Endothelial cell of umbilical vein (primary cell): Measurements from ENCODE around the gene SLC25A20. TPM values are rescaled to one million over a fixed set of nuclear protein-coding genes. Genes with fewer than 3 reads are reported as not detected.

Experiments
- BruUV-seq: library from RNA; stranded (reverse); fragments of 400-500 nt; replicated peaks from 2 replicates; lab custom pipeline; 2021; lab: Mats Ljungman, UMichigan
- CTCF ChIA-PET: fragments of 300-600, 350-600 bp; sonication (Branson Sonifier 250); formaldehyde crosslinking; loops from one replicate; lab custom pipeline; 2021; ENCODE audit warnings: antibody characterized with exemption, inconsistent platforms; lab: Charles Lee
- POLR2A ChIA-PET: fragments of 300-600, 350-600 bp; sonication (Branson Sonifier 250); formaldehyde crosslinking; loops from one replicate; lab custom pipeline; 2021; ENCODE audit warnings: antibody characterized with exemption, inconsistent platforms; lab: Charles Lee
- DNase-seq: peaks from one replicate; pipeline ENCODE4 v3.0.0-alpha.2; 2011; ENCODE audit warnings: low read depth, low spot score
- FAIRE-seq: peaks from 2 replicates; lab custom pipeline; 2011; peaks lifted over from hg19 to GRCh38; lab: Jason Lieb, UNC
- H2AFZ ChIP-seq: 2 replicates; pipeline ENCODE4 v1.6.0; 2012; ENCODE audit warnings: low read depth, low read length, control low read depth, inconsistent platforms
- H3K27ac ChIP-seq: 2 replicates; pipeline ENCODE4 v1.5.1; 2011; ENCODE audit warnings: low read depth, mild to moderate bottlenecking, control low read depth, low read length, moderate library complexity; ENCODE audit not compliant: insufficient read depth
- H3K27me3 ChIP-seq, 2 experiments: 2 replicates each; pipeline versions ENCODE4 v1.6.0 to v1.6.1; 2011; ENCODE audit warnings: low read length in 2 of 2, mixed read lengths in 1 of 2; ENCODE audit not compliant: control insufficient read depth in 2 of 2, insufficient read depth in 2 of 2
- H3K36me3 ChIP-seq, 2 experiments: 2 replicates in 1 of 2; 3 replicates in 1 of 2; pipeline ENCODE4 v1.5.1; 2011; ENCODE audit warnings: low read length in 2 of 2, mild to moderate bottlenecking in 1 of 2, moderate library complexity in 1 of 2; ENCODE audit not compliant: control insufficient read depth in 2 of 2, insufficient read depth in 2 of 2; ENCODE audit errors: extremely low read depth in 1 of 2
- H3K4me1 ChIP-seq: 3 replicates; pipeline ENCODE4 v1.5.1; 2011; ENCODE audit warnings: mild to moderate bottlenecking, low read length; ENCODE audit not compliant: control insufficient read depth, insufficient read depth; ENCODE audit errors: extremely low read depth
- H3K4me2 ChIP-seq: 2 replicates; pipeline ENCODE4 v1.6.1; 2011; ENCODE audit warnings: low read length, control low read depth, mixed read lengths; ENCODE audit not compliant: insufficient read depth
- H3K4me3 ChIP-seq, 3 experiments: fragments of 200-600 bp in 1 of 3; sonication (generic), shearing (Covaris generic) in 1 of 3; replicated peaks in 1 of 3; 2 replicates each; pipeline ENCODE4 v1.5.1; 2011 to 2016; ENCODE audit warnings: control low read depth in 3 of 3, low read length in 3 of 3, mild to moderate bottlenecking in 2 of 3, inconsistent platforms in 1 of 3, low read depth in 1 of 3, moderate library complexity in 1 of 3; ENCODE audit not compliant: insufficient read depth in 1 of 3
- H3K79me2 ChIP-seq: 2 replicates; pipeline ENCODE4 v1.6.0; 2012; ENCODE audit warnings: low read length, inconsistent platforms; ENCODE audit not compliant: control insufficient read depth, insufficient read depth
- H3K9ac ChIP-seq: replicated peaks from 2 replicates; pipeline ENCODE3; 2011; ENCODE audit warnings: low read length, control low read depth; ENCODE audit not compliant: insufficient read depth; ENCODE audit errors: extremely low read depth
- H3K9me1 ChIP-seq: replicated peaks from 3 replicates; pipeline ENCODE4 v1.6.0; 2011; ENCODE audit warnings: mild to moderate bottlenecking, low read length; ENCODE audit not compliant: control insufficient read depth, insufficient read depth; ENCODE audit errors: extremely low read depth
- H3K9me3 ChIP-seq: replicated peaks from 2 replicates; pipeline ENCODE4 v1.5.1; 2012; ENCODE audit warnings: low read length, inconsistent platforms; ENCODE audit not compliant: control insufficient read depth, insufficient read depth
- H4K20me1 ChIP-seq: replicated peaks from 2 replicates; pipeline ENCODE3; 2011; ENCODE audit warnings: mild to moderate bottlenecking, low read length; ENCODE audit not compliant: control insufficient read depth, insufficient read depth; ENCODE audit errors: extremely low read depth
- CTCF ChIP-seq, 2 donors: IDR thresholded peaks; 1 replicate in 1 of 2; 2 replicates in 1 of 2; pipeline ENCODE4 v1.5.1; 2011; ENCODE audit warnings: low read length in 2 of 2, mild to moderate bottlenecking in 2 of 2, moderate library complexity in 2 of 2, control low read depth in 1 of 2, inconsistent platforms in 1 of 2, low read depth in 1 of 2; ENCODE audit not compliant: insufficient read depth in 1 of 2; ENCODE audit errors: extremely low read depth in 1 of 2
- EZH2 ChIP-seq: IDR thresholded peaks from 2 replicates; pipeline ENCODE4 v1.6.1; 2012; ENCODE audit warnings: borderline replicate concordance, low read depth, mild to moderate bottlenecking, moderate library complexity, low read length, inconsistent platforms; ENCODE audit not compliant: severe bottlenecking
- FOS ChIP-seq: IDR thresholded peaks from 2 replicates; pipeline ENCODE4 v1.6.1; 2011; ENCODE audit warnings: mild to moderate bottlenecking, low read length, moderate library complexity, borderline replicate concordance; ENCODE audit not compliant: insufficient read depth
- GATA2 ChIP-seq: IDR thresholded peaks from 2 replicates; pipeline ENCODE4 v1.7.0; 2011; ENCODE audit warnings: low read depth, mild to moderate bottlenecking, moderate library complexity, mixed read lengths, low read length; ENCODE audit not compliant: insufficient read length, insufficient read depth
- JUN ChIP-seq: IDR thresholded peaks from 2 replicates; pipeline ENCODE4 v1.6.1; 2011; ENCODE audit warnings: borderline replicate concordance, low read depth; ENCODE audit not compliant: insufficient read length, insufficient read depth
- MAX ChIP-seq: IDR thresholded peaks from 2 replicates; pipeline ENCODE4 v1.6.1; 2011; ENCODE audit not compliant: insufficient read depth, insufficient read length
- MYC ChIP-seq: IDR thresholded peaks from one replicate; pipeline ENCODE4 v1.6.1; 2011; ENCODE audit warnings: mild to moderate bottlenecking, low read depth, low read length
- POLR2A ChIP-seq: IDR thresholded peaks from 2 replicates; pipeline ENCODE4 v1.6.1; 2012; ENCODE audit warnings: low read depth, mild to moderate bottlenecking, control low read depth, low read length
- POLR2AphosphoS5 ChIP-seq: IDR thresholded peaks from 2 replicates; pipeline ENCODE4 v1.6.1; 2012; ENCODE audit warnings: low read depth, mild to moderate bottlenecking, control low read depth, low read length, moderate library complexity; ENCODE audit not compliant: insufficient read depth
- dilution Hi-C: fragments of 300-500 bp; cut with MboI; formaldehyde crosslinking; loops from one replicate; pipeline ENCODE4 v1.15.0; 2019; ENCODE audit warnings: low sequenced_read_pairs; ENCODE audit not compliant: extremely low pct_ligation_motif_present
- intact Hi-C: fragments of 100-400 bp; cut with micrococcal nuclease; formaldehyde crosslinking; loops from one replicate; pipeline ENCODE4 v1.10.0; 2022
- polyA plus RNA-seq, 4 experiments: library from polyadenylated mRNA; depleted of rRNA in 3 of 4; stranded (reverse) in 3 of 4; unstranded in 1 of 4; fragments of >200 nt; gene quantifications; 2 replicates each; pipeline versions ENCODE4 v1.2.1 to v1.2.3, GENCODE V29; 2011 to 2012; ENCODE audit warnings: missing spikeins in 1 of 4
- total RNA-seq: library from RNA; stranded (reverse); gene quantifications from 2 replicates; pipeline ENCODE4 v1.2.3, GENCODE V29; 2021

Gene SLC25A20
- total and polyA plus RNA-seq, 2 donors (not counting 3 experiments of a cell fraction or from before 2014, with no cell fraction given), result 7.9 to 11.0 TPM

- no peak overlapping the region for H3K27ac ChIP-seq
- H3K4me1 ChIP-seq, result peaks cover 9% of the 10 kb centered on the region
- no TSS peak for BruUV-seq
- peaks cover 2% of the 10 kb centered on the region for H4K20me1 ChIP-seq
- H3K9me1 ChIP-seq, result no peaks in the 10 kb centered on the region
- H3K4me3 ChIP-seq, result no peak overlapping the region
- no peaks in the 10 kb centered on the region for H3K27me3 ChIP-seq
- dilution Hi-C loops (no loop called here), intact Hi-C loops (loop anchor here (5.0 kb wide), 1 partner anchor 52 kb away; the partner anchor contains the start of gene SLC25A20)
- H3K9ac ChIP-seq, result no peak overlapping the region
- POLR2A ChIA-PET, result no interaction called here
- DNase-seq, result no peak
- no peak overlapping the region for H3K4me2 ChIP-seq
- FAIRE-seq, result peak; percentile 33
- CTCF ChIA-PET, result no interaction called here
- no peaks in the 10 kb centered on the region for H3K9me3 ChIP-seq
- no peaks in the 10 kb centered on the region for H3K36me3 ChIP-seq
- TF ChIP-seq JUN (no peak), POLR2AphosphoS5 (no peak), MAX (no peak), CTCF (IDR thresholded peaks at IDR 0.05; ENCODE audit: extremely low read depth in 1 of 2, insufficient read depth in 1 of 2, low read depth in 1 of 2, low read length in 2 of 2) (no peak), FOS (no peak), GATA2 (no peak), EZH2 (no peak), MYC (no peak), POLR2A (no peak)
- peaks cover 22% of the 10 kb centered on the region for H3K79me2 ChIP-seq
- no peak overlapping the region for H2AFZ ChIP-seq
These were observed 53.5 kb downstream of the SLC25A20 start for GRCh38 chr3:48845170-48845569.
